Upper lobe of left lung (tissue), 4 donors: ENCODE results near the gene RNASE9.
"Not testable (repeated sequence)": the region's sequence is repeated elsewhere in the genome, so short reads cannot be mapped to it uniquely, and the experiment has no call there.

Source experiments
- POLR2A ChIP-seq, 4 donors: fragments of 450-650 bp; IDR thresholded peaks; one replicate each; pipeline ENCODE4 v1.5.1; 2016 to 2017; ENCODE audit warnings: antibody characterized with exemption in 4 of 4, mild to moderate bottlenecking in 2 of 4
- POLR2AphosphoS5 ChIP-seq, 2 donors: sonication (generic); formaldehyde crosslinking; IDR thresholded peaks; one replicate each; pipeline ENCODE4 v1.5.1; 2017; ENCODE audit warnings: antibody characterized with exemption in 2 of 2
- TF ChIP-seq, protein P1 (sequence below), 6 experiments: fragments of 450-650 bp in 4 of 6; fragments of 200-600 bp in 2 of 6; sonication (generic) in 2 of 6; IDR thresholded peaks; one replicate each; pipeline ENCODE4 v1.5.1; 2016 to 2019; ENCODE audit warnings: antibody characterized with exemption in 6 of 6

DNA sequence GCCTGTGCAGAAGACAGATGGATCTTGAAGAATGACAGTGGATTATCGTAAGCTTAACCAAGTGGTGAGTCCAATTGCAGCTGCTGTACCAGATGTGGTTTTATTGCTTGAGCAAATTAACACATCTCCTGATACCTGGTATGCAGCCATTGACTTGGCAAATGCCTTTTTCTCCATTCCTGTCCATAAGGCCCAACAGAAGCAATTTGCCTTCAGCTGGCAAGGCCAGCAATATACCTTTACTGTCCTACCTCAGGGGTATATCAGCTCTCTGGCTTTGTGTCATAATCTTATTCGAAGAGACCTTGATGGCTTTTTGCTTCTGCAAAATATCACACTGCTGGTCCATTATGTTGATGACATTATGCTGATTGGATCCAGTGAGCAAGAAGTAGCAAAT is 9.0 kb upstream of the RNASE9 start:
- TF ChIP-seq, protein P1, sequence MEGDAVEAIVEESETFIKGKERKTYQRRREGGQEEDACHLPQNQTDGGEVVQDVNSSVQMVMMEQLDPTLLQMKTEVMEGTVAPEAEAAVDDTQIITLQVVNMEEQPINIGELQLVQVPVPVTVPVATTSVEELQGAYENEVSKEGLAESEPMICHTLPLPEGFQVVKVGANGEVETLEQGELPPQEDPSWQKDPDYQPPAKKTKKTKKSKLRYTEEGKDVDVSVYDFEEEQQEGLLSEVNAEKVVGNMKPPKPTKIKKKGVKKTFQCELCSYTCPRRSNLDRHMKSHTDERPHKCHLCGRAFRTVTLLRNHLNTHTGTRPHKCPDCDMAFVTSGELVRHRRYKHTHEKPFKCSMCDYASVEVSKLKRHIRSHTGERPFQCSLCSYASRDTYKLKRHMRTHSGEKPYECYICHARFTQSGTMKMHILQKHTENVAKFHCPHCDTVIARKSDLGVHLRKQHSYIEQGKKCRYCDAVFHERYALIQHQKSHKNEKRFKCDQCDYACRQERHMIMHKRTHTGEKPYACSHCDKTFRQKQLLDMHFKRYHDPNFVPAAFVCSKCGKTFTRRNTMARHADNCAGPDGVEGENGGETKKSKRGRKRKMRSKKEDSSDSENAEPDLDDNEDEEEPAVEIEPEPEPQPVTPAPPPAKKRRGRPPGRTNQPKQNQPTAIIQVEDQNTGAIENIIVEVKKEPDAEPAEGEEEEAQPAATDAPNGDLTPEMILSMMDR (IDR thresholded peaks at IDR 0.05): not testable (repeated sequence)
- TF ChIP-seq POLR2A, POLR2AphosphoS5 (IDR thresholded peaks at IDR 0.05): not testable (repeated sequence)
